Astrocyte of the spinal cord (primary cell): ENCODE measurements around the gene ZC3H8.

Source experiments
- DNase-seq: peaks from one replicate; pipeline ENCODE4 v3.0.0; 2011; ENCODE audit warnings: low read depth, low spot score
- H3K4me3 ChIP-seq: 2 replicates; pipeline ENCODE4 v1.5.1; 2011; ENCODE audit warnings: low read depth, mild to moderate bottlenecking, low read length, moderate library complexity
- in situ Hi-C: cut with HindIII; loops from 2 replicates; pipeline ENCODE4 v1.10.0; 2017; ENCODE audit warnings: low sequenced_read_pairs
- TF ChIP-seq, protein P1 (sequence below): IDR thresholded peaks from 2 replicates; pipeline ENCODE4 v1.5.1; 2012; ENCODE audit warnings: low read depth, mild to moderate bottlenecking, low read length, inconsistent platforms

Gene ZC3H8

GRCh38 chr2:112260295-112260625, 5.4 kb upstream of the ZC3H8 start:
- no peak for DNase-seq
- in situ Hi-C loops: no loop called here
- H3K4me3 ChIP-seq: no peak overlapping the region
- TF ChIP-seq, protein P1, sequence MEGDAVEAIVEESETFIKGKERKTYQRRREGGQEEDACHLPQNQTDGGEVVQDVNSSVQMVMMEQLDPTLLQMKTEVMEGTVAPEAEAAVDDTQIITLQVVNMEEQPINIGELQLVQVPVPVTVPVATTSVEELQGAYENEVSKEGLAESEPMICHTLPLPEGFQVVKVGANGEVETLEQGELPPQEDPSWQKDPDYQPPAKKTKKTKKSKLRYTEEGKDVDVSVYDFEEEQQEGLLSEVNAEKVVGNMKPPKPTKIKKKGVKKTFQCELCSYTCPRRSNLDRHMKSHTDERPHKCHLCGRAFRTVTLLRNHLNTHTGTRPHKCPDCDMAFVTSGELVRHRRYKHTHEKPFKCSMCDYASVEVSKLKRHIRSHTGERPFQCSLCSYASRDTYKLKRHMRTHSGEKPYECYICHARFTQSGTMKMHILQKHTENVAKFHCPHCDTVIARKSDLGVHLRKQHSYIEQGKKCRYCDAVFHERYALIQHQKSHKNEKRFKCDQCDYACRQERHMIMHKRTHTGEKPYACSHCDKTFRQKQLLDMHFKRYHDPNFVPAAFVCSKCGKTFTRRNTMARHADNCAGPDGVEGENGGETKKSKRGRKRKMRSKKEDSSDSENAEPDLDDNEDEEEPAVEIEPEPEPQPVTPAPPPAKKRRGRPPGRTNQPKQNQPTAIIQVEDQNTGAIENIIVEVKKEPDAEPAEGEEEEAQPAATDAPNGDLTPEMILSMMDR: no peak

GRCh38 chr2:112259509-112260294, 4.9 kb upstream of the ZC3H8 start:
- TF ChIP-seq, protein P1: peak; percentile 99
- peak; percentile 74 for DNase-seq
- in situ Hi-C loops: no loop called here

GRCh38 chr2:112257575-112257974, 2.7 kb upstream of the ZC3H8 start:
- H3K4me3 ChIP-seq: no peak overlapping the region
- DNase-seq: peak; percentile 17
- in situ Hi-C loops: no loop called here
- TF ChIP-seq, protein P1: no peak

More at GRCh38 chr2:112259509-112260294, 4.9 kb upstream of the ZC3H8 start:
- H3K4me3 ChIP-seq: no peak overlapping the region

DNA sequence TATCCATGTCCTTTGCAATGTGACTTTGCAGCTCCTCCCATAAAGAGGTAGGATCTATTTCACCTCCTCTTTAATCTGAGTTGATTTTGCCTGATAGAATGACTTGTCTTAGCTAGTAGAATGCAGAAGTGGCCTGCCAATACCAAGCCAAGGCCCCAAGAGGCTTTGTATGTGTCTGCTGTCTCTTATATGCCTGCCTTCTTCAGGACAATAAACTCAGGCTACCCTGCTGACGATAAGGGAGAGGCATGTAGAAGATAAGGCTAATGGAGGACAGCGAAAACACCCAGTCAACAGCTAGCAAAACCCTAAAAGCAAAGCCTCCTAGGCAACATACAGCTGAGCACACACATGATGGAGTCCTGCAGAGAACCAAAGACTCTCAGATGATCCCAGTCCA, 1.8 kb upstream of the ZC3H8 start:
- H3K4me3 ChIP-seq: no peak overlapping the region
- DNase-seq: no peak
- TF ChIP-seq, protein P1: no peak
- in situ Hi-C loops: no loop called here

GRCh38 chr2:112255875-112256274, 1.0 kb upstream of the ZC3H8 start:
- H3K4me3 ChIP-seq: no peak overlapping the region
- in situ Hi-C loops: no loop called here
- TF ChIP-seq, protein P1: no peak
- DNase-seq: no peak

- in situ Hi-C loops: no loop called here
- peak; percentile 15 for DNase-seq
- H3K4me3 ChIP-seq: no peak overlapping the region
- TF ChIP-seq, protein P1: no peak
These were observed 1.5 kb downstream of the ZC3H8 start for GRCh38 chr2:112253261-112253815.
